Measurements from ENCODE around the gene HERC2. TPM values are rescaled to one million over a fixed set of nuclear protein-coding genes. Genes with fewer than 3 reads are reported as not detected.
"Not testable (repeated sequence)": the region's sequence is repeated elsewhere in the genome, so short reads cannot be mapped to it uniquely, and the experiment has no call there.

The HERC2 gene
- polyA plus RNA-seq, 10 donors, result 28.3 to 43.5 (median 35.7) TPM

GRCh38 chr15:28136236-28136904, 185.6 kb downstream of the HERC2 start:
- DNase-seq, result not testable (repeated sequence)

DNA sequence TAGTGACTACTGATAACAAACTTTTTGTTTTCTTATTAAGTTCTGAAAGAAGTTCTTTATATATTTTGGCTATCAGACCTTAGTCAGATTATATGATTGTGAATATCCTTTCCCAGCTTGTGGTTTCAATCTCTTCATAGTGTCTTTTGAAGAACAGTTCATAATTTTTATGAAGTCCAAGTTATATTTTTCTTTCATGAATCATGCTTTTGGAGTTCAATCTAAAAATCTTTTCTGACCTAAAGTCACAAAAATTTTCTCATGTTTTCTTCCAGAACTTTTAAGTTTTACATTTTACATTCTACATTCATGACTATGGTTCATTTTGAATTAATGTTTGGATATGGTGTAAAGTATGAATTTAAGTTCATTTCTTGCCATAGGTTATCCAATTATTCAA, 188.7 kb downstream of the HERC2 start:
- DNase-seq, result peak in 1 of 3 donors; percentile 12

DNA sequence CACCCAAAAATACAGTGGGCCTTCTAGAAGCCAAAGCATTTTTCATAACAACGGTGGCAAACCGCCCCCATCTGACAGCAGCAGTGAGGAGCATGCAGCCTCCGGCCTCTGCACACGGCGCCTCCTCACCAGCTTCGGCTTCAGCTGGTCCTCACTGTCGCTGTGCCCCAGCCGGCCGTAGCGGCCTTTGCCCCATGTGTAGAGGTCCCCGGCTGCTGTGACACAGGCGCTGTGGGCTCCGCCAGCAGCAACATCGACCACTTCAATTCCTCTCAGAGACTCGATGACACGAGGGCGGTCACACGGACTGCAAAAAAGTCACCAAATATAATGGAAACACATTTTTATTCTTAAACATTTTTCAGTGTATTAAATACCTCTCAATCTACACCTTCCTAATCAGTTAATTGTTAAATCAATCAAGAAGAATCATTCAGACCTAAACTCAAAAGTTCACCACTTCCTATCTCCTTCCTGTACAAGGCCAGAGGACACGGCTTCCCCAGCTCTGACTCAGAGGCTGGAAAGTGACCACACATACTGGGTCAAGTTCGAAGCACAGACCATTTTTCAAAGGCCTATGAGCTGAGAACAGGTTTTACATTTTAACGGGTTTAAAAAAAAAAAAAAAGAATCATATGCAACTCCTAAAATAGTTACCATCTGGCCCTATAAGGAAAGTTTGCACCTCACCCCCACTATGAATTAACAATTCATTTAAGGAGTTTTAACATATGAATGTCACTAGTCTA, 189.3 kb downstream of the HERC2 start:
- DNase-seq, result no peak

GRCh38 chr15:28131946-28132345, 190.0 kb downstream of the HERC2 start:
- no peak for DNase-seq

- DNase-seq, result no peak
These were observed 190.6 kb downstream of the HERC2 start for GRCh38 chr15:28131400-28131799.

DNA sequence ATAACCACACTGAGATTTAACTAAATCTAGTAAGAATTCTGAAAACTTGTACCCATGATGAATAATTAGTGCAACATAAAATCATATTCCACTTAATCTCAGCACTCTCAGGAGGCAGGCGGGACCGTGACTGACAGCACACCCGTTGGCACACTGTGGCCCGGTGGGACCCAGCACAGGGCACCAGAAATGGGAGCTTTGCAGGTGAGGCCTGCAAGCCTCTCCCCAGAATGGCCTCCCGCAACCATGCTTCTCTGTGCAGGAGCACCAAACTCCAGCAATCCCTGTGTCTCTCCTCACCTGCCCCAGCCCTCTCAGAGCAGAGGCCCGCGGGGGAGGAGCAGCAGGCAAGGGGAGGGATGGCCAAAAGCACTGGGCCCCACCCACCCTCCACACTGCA, 191.3 kb downstream of the HERC2 start:
- DNase-seq, result no peak

GRCh38 chr15:28129231-28129848, 192.6 kb downstream of the HERC2 start:
- DNase-seq, result no peak

DNA sequence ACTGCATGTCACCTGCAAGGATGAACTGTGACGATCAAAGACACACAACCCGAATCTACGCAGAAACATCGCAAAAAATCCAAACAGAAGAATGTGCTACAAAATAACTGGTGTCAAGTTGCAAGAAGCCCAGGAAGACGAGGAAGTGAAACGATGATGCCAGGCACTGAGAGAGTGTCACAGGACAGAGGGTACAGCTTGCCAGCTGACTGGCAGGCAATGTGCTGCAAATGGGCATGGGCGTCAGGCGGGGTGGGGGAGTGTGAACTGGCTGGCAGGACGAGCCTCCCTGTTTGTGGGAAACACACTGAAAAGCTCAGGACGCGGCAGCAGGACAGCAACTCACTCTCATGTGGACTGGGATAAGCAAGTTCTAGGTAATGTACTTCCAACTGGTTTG, 193.9 kb downstream of the HERC2 start:
- no peak for DNase-seq

- DNase-seq, result no peak
These were observed 194.9 kb downstream of the HERC2 start for GRCh38 chr15:28127036-28127435.

DNA sequence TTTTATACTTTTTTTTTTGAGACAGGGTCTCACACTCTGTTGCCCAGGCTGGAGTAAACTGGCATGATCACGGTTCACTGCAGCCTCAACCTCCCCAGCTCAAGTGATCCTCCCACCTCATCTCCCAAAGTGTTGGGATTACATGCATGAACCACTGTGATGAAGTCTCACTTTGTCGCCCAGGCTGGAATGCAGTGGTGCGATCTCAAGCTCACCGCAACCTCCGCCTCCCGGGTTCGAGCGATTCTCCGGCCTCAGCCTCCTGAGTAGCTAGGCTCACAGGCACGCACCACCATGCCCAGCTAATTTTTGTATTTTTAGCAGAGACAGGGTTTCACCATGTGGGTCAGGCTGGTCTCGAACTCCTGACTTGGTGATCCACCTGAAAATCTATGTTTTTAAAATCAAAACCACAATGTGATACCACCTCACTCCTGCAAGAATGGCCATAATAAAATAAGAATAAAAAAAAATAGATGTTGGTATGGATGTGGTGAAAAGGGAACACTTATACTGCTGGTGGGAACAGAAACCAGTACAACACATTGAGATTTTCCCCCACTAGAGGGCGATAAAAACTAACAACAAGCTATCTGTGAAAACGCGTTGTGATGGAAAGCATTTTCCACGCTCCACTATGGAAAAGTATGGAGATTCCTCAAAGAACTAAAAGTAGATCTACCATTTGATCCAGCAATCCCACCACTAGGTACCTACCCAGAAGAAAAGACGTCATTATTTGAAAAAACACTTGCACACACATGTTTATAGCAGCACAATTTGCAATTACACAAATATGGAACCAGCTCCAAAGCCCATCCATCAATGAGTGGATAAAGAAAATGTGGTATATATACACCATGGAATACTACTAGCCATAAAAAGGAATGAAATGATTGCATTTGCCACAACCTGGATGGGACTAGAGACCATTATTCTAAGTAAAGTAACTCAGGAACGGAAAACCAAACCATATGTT, 196.0 kb downstream of the HERC2 start:
- peak; percentile 34 to 75 (median 65) for DNase-seq

- no peak for DNase-seq
These were observed 197.1 kb downstream of the HERC2 start for GRCh38 chr15:28124841-28125240.

GRCh38 chr15:28123408-28124023, 198.5 kb downstream of the HERC2 start:
- peak; percentile 52 to 78 (median 63) for DNase-seq

DNA sequence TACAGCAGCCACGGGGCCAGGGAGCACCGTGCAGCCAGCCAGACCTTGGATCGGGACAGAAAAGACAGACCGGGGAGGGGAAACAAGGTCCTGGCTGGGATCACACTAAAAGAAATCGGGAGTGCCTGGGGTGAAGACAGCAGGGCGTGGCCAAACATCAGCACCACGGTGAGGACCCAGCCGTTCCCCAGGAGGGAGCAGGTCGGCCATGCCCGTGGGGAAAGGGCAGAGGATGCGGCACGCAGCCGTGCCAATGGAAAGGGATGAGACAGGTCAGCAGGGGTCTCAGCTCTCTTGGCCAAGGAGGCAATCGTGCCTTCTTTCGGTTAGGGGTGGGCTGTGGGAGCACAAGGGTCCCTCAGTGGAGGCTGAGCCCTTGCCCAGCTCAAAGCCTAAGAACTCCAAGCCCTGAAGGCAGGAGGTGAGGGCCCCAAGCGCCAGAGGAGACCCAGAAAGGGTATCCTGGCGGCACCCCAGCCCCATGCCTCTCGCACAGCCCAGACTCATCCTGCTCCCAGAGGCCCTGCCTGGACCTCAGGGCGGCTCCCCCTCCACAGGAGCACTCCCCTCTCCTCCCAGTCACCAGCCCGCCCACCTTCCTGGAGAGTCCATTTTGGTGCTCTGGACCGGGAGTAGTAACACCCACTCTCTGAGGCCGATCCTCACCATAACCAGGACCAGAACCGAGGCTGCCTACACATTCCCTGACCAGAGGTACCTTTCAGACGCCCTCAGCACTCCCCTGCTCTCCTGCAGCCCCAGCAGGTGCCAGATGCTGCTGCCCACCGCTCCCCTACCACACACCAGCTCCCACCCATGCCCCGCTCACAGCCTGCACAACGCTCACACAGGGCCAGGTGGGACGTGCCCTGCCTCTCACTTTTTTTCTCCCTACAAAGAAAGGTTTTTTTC, 199.7 kb downstream of the HERC2 start:
- no peak for DNase-seq

- DNase-seq, result not testable (repeated sequence)
These were observed 200.4 kb downstream of the HERC2 start for GRCh38 chr15:28121577-28121976.

DNA sequence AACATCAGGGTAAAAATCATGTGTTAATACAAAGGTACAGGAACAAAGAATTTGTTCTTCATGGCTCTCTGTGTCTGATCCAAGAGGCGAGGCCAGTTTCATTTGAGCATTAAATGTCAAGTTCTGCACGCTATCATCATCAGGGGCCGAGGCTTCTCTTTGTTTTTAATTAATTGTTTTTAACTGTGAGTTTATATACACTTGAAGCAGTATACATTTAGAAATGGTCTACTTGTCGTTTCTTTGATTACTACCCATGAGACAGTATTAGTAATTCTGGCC, 201.7 kb downstream of the HERC2 start:
- no peak for DNase-seq

DNA sequence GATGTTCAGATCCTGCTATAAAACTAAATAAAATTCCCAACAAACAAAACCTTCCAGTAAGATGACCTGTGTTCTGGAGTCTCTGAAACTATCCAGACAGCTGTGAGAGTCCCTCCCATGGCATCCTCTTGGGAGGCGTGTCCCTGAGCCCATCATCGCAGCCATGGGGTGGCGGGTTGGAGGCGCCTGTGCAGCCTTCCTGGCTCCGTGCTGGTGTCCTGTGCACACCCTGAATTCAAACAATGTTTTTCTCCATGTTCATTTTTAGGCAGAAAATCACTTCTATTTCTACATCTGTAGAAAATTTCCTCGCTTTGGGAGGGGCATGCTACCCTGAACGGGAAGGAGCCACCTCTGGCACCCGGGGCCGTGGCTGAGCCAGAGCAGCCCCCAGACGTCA, 203.4 kb downstream of the HERC2 start:
- no peak for DNase-seq

GRCh38 chr15:28118083-28118482, 203.9 kb downstream of the HERC2 start:
- no peak for DNase-seq

GRCh38 chr15:28117432-28117990, 204.5 kb downstream of the HERC2 start:
- DNase-seq, result no peak

GRCh38 chr15:28116521-28117431, 205.2 kb downstream of the HERC2 start:
- DNase-seq, result no peak
